MM.1S (cell line): ENCODE measurements around the gene KATNIP.
A peak's percentile ranks its signal among the peaks of the same experiment; 100 is the strongest.

Experiments used
- DNase-seq: peaks from one replicate; pipeline ENCODE4 v3.0.0-alpha.2; 2015
- H2AFZ ChIP-seq: fragments of 300-600 bp; sonication (generic); 2 replicates; pipeline ENCODE4 v1.6.0; 2016; ENCODE audit warnings: antibody characterized with exemption, low read length
- H3F3A ChIP-seq: fragments of 300-600 bp; sonication (generic); 2 replicates; pipeline ENCODE4 v1.6.1; 2016; ENCODE audit warnings: mild to moderate bottlenecking, antibody characterized with exemption, low read length, moderate library complexity, mixed read lengths; ENCODE audit not compliant: insufficient read depth
- H3K27ac ChIP-seq: fragments of 300-600 bp; sonication (generic); 2 replicates; pipeline ENCODE4 v1.5.1; 2016; ENCODE audit warnings: mild to moderate bottlenecking, low read length
- H3K27me3 ChIP-seq: fragments of 300-600 bp; sonication (generic); replicated peaks from 2 replicates; pipeline ENCODE4 v1.6.0; 2016; ENCODE audit warnings: low read length; ENCODE audit not compliant: insufficient read depth
- H3K36me3 ChIP-seq: fragments of 300-600 bp; sonication (generic); replicated peaks from 2 replicates; pipeline ENCODE4 v1.6.1; 2016; ENCODE audit warnings: mild to moderate bottlenecking, low read length, mixed read lengths; ENCODE audit not compliant: insufficient read depth
- H3K4me1 ChIP-seq: fragments of 300-600 bp; sonication (generic); 2 replicates; pipeline ENCODE4 v1.6.1; 2016; ENCODE audit warnings: low read length, mixed read lengths
- H3K4me2 ChIP-seq: fragments of 300-600 bp; sonication (generic); 2 replicates; pipeline ENCODE4 v1.6.0; 2016; ENCODE audit warnings: low read depth, low read length
- H3K4me3 ChIP-seq: fragments of 300-600 bp; sonication (generic); 2 replicates; pipeline ENCODE4 v1.5.1; 2016; ENCODE audit warnings: low read length, mixed read lengths
- H3K79me2 ChIP-seq: fragments of 300-600 bp; sonication (generic); 2 replicates; pipeline ENCODE4 v1.6.1; 2016; ENCODE audit warnings: mixed run types, low read length, mixed read lengths
- H3K9ac ChIP-seq: fragments of 300-600 bp; sonication (generic); 2 replicates; pipeline ENCODE4 v1.6.1; 2016; ENCODE audit warnings: low read length, mixed read lengths
- H3K9me2 ChIP-seq: fragments of 300-600 bp; sonication (generic); replicated peaks from 2 replicates; pipeline ENCODE4 v1.6.1; 2016; ENCODE audit warnings: mild to moderate bottlenecking, low read length, mixed read lengths; ENCODE audit not compliant: insufficient read depth
- H3K9me3 ChIP-seq: fragments of 300-600 bp; sonication (generic); replicated peaks from 2 replicates; pipeline ENCODE4 v1.6.1; 2016; ENCODE audit warnings: mild to moderate bottlenecking, low read length, mixed read lengths; ENCODE audit not compliant: insufficient read depth
- H4K20me1 ChIP-seq: fragments of 300-600 bp; sonication (generic); 2 replicates; pipeline ENCODE4 v1.6.1; 2016; ENCODE audit warnings: mild to moderate bottlenecking, low read length, moderate library complexity, mixed read lengths; ENCODE audit not compliant: insufficient read depth
- CTCF ChIP-seq: fragments of 300-600 bp; sonication (generic); IDR thresholded peaks from 2 replicates; pipeline ENCODE4 v1.5.1; 2016; ENCODE audit warnings: antibody characterized with exemption, low read length, mixed read lengths
- EZH2 ChIP-seq: fragments of 300-600 bp; sonication (generic); optimal IDR thresholded peaks from 2 replicates; pipeline ENCODE3; 2017; ENCODE audit warnings: low read depth, mild to moderate bottlenecking, antibody characterized with exemption, low read length, mixed read lengths
- EZH2phosphoT487 ChIP-seq: fragments of 300-600 bp; sonication (generic); IDR thresholded peaks from 2 replicates; pipeline ENCODE4 v1.6.1; 2018; ENCODE audit warnings: antibody characterized with exemption, low read length

The KATNIP gene

DNA sequence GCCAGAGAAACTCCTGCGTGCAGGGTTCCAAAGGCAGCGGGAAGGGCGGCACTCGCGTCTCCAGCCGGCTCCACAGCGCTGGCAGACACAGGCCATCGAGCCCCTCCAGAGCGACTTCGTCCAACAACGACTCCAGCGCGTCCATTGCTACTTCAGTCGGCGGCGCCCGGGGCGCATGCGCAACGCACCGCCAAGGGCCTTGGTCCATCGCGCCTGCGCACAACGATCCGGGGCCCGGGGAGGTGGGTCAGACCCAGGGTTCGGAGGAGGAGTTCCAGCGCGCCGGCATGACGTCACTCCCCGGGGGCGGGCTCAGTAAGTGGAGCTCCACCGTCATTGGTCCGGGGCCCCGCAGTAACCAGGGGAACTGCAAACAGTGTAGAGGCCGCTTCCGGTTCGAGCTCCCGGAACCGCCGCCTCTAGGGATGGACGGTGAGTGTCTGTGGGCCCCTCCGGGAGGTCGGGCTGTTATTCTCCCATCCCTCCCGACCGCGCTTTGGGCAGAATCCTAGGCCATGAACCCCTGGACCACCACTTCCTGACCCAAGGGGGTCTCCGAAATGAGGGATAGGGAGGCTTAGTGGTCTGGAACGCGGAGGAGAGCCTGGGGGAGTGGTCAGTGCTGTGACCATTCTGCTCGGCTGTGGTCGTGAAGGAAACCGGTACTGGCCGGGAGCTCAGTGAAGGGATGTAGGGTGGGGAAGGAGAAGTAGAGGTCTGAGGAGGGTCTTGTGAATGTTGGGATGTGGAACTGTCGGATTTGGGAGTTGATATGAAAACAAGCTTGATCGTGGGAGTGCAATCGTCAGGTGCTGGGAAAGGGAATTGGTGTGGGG is at the start of gene KATNIP, which contains the start of gene GTF3C1:
TSS of gene KATNIP (plus strand) at position 399 of the 836 bp plus-strand sequence. CDS start at position 426, 27 bp downstream.
TSS of gene GTF3C1 (minus strand) at position 168 of the 836 bp plus-strand sequence. CDS start at position 145, 23 bp downstream.
- Histone ChIP-seq H3K9me2 (no peaks in the 10 kb centered on the region), H3K4me2 (peak within 1 kb of the TSS; percentile 90), H3K27ac (peak within 1 kb of the TSS; percentile 45; the same call in 1 of the 2 replicates), H3K79me2 (peaks cover 36% of the 10 kb centered on the region), H3K4me1 (peaks cover 11% of the 10 kb centered on the region), H3K36me3 (no peaks in the 10 kb centered on the region), H3K27me3 (no peaks in the 10 kb centered on the region), H4K20me1 (no peaks in the 10 kb centered on the region), H3K9me3 (no peaks in the 10 kb centered on the region), H2AFZ (peak within 1 kb of the TSS; percentile 94), H3K9ac (peak within 1 kb of the TSS; percentile 85), H3K4me3 (peak within 1 kb of the TSS; percentile 94), H3F3A (no peaks in the 10 kb centered on the region)
- TF ChIP-seq EZH2phosphoT487 (no peak), CTCF (no peak), EZH2 (no peak)
- DNase-seq: peak; percentile 99

- TF ChIP-seq EZH2 (no peak), EZH2phosphoT487 (no peak), CTCF (no peak)
- Histone ChIP-seq H3F3A (no peaks in the 10 kb centered on the region), H3K27ac (no peak overlapping the region), H2AFZ (no peak overlapping the region), H3K4me3 (no peak overlapping the region), H4K20me1 (no peaks in the 10 kb centered on the region), H3K36me3 (no peaks in the 10 kb centered on the region), H3K4me1 (no peaks in the 10 kb centered on the region), H3K9me3 (no peaks in the 10 kb centered on the region), H3K4me2 (no peak overlapping the region), H3K79me2 (no peaks in the 10 kb centered on the region), H3K27me3 (no peaks in the 10 kb centered on the region), H3K9ac (no peak overlapping the region), H3K9me2 (no peaks in the 10 kb centered on the region)
- no peak for DNase-seq
Observed at GRCh38 chr16:27500801-27501200, 49.1 kb upstream of the KATNIP start.

- Histone ChIP-seq H3K9me2 (no peaks in the 10 kb centered on the region), H3F3A (no peaks in the 10 kb centered on the region), H3K4me2 (no peak overlapping the region), H3K27ac (no peak overlapping the region), H3K4me3 (no peak overlapping the region), H3K4me1 (no peaks in the 10 kb centered on the region), H3K79me2 (no peaks in the 10 kb centered on the region), H3K9ac (no peak overlapping the region), H3K36me3 (0 out of 2 replicates have a peak, but pooled peaks cover 3% of the 10 kb centered on the region), H2AFZ (no peak overlapping the region), H3K27me3 (no peaks in the 10 kb centered on the region), H4K20me1 (no peaks in the 10 kb centered on the region), H3K9me3 (no peaks in the 10 kb centered on the region)
- DNase-seq: no peak
- TF ChIP-seq CTCF (no peak), EZH2phosphoT487 (no peak), EZH2 (no peak)
Observed at GRCh38 chr16:27503662-27504061, 46.3 kb upstream of the KATNIP start.
